GM13977 (cell line): ENCODE data around the gene ADGRA1.

Experiments used
- DNase-seq: peaks from one replicate; pipeline ENCODE4 v3.0.0; 2012; ENCODE audit warnings: low spot score
- CTCF ChIP-seq: IDR thresholded peaks from 2 replicates; pipeline ENCODE4 v1.5.1; 2012; ENCODE audit warnings: mild to moderate bottlenecking, control low read depth; ENCODE audit not compliant: insufficient read depth; ENCODE audit errors: extremely low read depth, missing control alignments
- in situ Hi-C: fragments of 300-500 bp; cut with MboI; formaldehyde crosslinking; loops from one replicate; pipeline ENCODE4 v1.12.0; 2022; ENCODE audit warnings: low sequenced_read_pairs, low pct_unique_long_range_greater_than_20kb, mixed read lengths, inconsistent platforms; ENCODE audit not compliant: unreplicated experiment

Gene ADGRA1

GRCh38 chr10:133121479-133121878, 33.8 kb downstream of the ADGRA1 start:
- in situ Hi-C loops, result no loop called here
- no peak for TF ChIP-seq CTCF
- no peak for DNase-seq

GRCh38 chr10:133122171-133122935, 34.6 kb downstream of the ADGRA1 start:
- TF ChIP-seq CTCF, result no peak
- in situ Hi-C loops, result no loop called here
- no peak for DNase-seq

GRCh38 chr10:133123050-133123745, 35.5 kb downstream of the ADGRA1 start:
- DNase-seq, result no peak
- no peak for TF ChIP-seq CTCF
- in situ Hi-C loops, result no loop called here

- in situ Hi-C loops, result no loop called here
Observed at GRCh38 chr10:133123746-133124356, 36.1 kb downstream of the ADGRA1 start.

GRCh38 chr10:133124357-133125211, 36.9 kb downstream of the ADGRA1 start:
- peak; percentile 19 for TF ChIP-seq CTCF
- in situ Hi-C loops, result no loop called here
- DNase-seq, result peak; percentile 59

More at GRCh38 chr10:133123746-133124356, 36.1 kb downstream of the ADGRA1 start:
- no peak for TF ChIP-seq CTCF
- DNase-seq, result peak; percentile 44

- in situ Hi-C loops, result no loop called here
- TF ChIP-seq CTCF, result no peak
- DNase-seq, result no peak
Observed at GRCh38 chr10:133125901-133126300, 38.2 kb downstream of the ADGRA1 start.
